ENCODE data around the gene IL23R.
A peak's percentile ranks its signal among the peaks of the same experiment; 100 is the strongest.
"Not testable (repeated sequence)": the region's sequence is repeated elsewhere in the genome, so short reads cannot be mapped to it uniquely, and the experiment has no call there.

Gene IL23R

DNA sequence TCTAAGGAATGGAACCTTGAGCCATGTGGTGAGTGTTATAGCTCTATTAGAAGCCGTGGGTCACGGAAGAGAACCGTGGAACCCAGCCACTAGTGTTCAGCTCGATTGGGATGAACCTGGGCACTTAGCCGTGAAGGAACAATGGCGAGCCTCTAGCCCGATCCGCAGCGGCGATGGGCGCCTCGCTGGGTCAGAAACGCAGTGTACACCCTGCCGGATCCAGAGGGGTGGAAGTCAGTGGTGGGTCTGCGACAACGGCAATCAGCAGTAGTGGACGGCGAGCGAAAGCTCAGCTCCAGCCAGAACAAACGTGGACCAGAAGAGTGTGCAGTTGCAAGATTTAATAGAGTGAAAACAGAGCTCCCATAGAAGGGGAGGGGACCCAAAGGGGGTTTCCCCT, 18.3 kb upstream of the IL23R start:
- DNase-seq (ENCODE audit: extremely low spot score, insufficient read length, low read depth): not testable (repeated sequence)

DNA sequence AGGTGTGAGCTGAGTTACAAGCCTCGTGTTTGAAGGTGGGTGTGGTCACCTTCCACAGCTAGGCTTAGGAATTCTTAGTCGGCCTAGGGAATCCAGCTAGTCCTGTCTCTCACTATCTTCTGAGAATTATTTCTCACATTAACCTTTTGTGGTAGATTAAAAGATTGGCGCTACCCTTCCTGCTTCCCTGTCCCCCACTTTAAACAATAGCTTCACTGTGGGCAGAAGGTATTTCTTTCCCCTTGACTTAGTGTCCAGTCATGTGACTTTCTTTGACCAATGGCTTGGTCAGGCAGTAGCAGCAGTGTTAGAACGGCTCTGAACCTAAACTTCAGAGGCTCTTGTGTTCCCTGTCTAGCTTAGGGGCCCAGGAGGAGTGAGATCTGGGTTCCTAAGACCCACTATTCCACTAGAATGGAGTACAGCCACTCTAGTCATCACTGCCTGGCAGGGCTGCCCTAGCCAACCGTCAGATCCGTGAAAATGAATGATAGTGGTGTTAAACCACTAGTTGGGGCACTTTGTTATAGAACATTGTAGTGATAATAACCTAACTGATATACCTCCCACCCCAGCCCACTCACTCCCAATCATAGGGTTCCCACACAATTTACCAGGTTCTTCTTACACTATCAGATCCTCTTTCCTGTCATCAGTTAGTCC, 17.6 kb upstream of the IL23R start:
- DNase-seq (ENCODE audit: extremely low spot score, insufficient read length, low read depth) (no peak), FAIRE-seq (peak; percentile 9)

More for the DNA sequence above, 18.3 kb upstream of the IL23R start:
- not testable (repeated sequence) for FAIRE-seq

DNA sequence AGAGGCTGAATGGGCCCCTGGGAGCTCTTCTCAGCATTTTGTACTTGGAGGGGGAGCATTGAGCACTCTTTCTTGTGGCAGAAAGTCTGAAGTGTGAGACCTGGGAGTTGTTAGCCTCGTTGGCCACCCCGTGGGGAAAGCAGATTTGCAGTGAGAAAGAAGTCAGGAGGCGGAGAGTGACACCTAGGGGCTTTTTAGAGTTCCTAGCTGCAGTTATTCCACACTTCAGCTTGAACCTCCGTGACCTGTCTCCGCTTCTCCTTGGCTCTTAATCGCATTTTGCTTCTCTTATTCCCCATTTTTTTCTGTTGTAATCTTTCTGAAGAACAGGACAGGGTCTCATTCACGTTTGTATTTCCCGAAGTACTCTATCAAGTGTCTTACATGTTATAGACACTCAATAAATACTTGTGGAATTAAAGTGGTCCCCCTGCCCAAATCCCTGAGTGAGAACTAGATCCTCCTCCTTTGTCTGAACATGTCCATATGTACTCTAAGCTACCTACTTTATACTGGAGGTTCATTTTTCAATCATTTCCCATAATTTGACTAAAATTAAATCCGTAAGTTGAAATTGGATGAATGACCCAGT, 17.0 kb upstream of the IL23R start:
- DNase-seq (ENCODE audit: extremely low spot score, insufficient read length, low read depth): peak; percentile 36
- peak; percentile 93 for FAIRE-seq

DNA sequence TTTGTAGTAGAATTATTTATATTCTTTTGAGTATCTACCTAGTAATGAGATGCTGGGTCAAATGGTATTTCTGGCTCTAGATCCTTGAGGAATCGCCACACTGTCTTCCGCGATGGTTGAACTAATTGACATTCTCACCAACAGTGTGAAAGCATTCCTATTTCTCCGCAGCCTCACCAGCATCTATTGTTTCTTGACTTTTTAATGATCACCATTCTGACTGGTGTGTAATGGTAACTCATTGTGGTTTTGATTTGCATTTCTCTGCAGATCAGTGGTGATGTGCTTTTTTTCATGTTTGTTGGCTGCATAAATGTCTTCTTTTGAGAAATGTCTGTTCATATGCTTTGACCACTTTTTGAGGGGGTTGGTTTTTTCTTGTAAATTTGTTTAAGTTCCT, 15.3 kb upstream of the IL23R start:
- DNase-seq (ENCODE audit: extremely low spot score, insufficient read length, low read depth) (no peak), FAIRE-seq (peak; percentile 36)

DNA sequence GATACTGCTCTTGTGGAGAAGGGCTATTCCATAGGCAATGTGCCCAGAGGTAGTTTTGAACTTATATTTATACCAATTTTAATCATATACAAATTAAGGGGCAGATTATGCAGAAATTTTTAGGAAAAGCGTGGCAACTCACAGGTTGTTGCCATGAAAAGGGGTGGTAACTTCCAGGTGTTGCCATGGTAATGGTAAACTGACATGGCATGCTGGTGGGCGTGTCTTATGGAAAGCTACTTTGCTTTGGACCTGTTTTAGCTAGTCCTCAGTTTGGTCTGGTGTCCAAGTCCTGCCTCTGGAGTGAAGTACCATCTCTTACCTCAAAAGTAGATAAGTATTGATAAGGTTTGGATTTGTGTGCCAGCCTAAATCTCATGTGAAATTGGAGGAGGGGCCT, 7.9 kb upstream of the IL23R start:
- FAIRE-seq (no peak), DNase-seq (ENCODE audit: extremely low spot score, insufficient read length, low read depth) (no peak)

DNA sequence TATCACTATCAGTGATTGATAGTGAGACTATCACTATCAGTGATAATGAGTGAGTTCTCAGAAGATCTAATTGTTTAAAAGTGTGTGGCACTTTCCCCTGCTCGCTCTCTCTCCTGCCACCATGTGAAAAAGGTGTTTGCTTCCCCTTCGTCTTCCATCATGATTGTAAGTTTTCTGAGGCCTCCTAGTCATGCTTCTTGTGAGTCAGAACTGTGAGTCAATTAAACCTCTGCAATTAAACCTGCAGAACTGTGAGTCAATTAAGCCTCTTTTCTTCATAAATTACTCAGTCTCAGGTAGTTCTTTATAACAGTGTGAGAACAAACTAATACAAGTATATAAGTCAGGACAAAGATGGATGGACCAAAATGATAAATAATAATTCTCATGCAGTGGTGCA, 7.0 kb upstream of the IL23R start:
- DNase-seq (ENCODE audit: extremely low spot score, insufficient read length, low read depth): no peak
- FAIRE-seq: no peak

DNA sequence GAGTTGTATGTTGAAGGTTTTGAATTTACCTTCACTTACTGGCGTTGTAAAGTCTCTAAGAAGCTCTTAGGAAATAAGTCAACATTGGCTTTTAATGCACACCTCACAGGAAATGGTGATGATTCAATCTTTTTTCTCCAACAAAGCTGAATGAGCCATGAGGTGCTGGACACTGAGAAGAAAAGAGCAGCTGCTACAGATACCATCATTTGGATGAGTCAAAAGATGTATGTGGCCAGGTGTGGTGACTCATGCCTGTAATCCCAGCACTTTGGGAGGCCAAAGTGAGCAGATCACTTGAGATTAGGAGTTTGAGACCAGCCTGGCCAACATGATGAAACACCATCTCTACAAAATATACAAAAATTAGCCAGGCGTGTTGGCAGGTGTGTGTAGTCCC, 3.3 kb upstream of the IL23R start:
- no peak for DNase-seq (ENCODE audit: extremely low spot score, insufficient read length, low read depth)

DNA sequence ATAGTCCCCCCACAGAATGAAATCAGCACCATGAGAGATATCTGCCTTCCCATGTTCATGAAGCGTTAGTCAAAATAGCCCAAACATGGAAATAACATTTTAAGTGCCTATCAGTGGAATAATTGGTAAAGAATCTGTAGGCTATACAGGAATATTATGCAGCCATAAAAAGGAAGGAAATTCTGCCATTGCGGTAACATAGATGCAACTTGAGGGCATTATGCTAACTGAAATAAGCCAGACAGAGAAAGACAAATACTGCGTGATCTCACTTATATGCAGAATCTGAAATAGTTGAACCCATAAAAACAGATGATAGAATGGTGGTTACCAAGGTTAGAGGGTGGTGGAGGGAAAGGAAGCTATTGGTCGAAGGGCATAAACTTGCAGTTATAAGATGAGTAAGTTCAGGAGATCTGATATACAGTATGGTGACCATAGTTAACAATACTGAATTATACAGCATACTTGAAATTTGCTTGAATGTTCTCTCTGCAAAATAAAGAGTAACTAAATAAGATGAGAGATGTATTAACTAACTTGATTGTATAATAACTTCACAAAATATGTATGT, 699 bp upstream of the IL23R start:
- FAIRE-seq: no peak
- DNase-seq (ENCODE audit: extremely low spot score, insufficient read length, low read depth): no peak

More for the DNA sequence above, 3.3 kb upstream of the IL23R start:
- peak; percentile 69 for FAIRE-seq

DNA sequence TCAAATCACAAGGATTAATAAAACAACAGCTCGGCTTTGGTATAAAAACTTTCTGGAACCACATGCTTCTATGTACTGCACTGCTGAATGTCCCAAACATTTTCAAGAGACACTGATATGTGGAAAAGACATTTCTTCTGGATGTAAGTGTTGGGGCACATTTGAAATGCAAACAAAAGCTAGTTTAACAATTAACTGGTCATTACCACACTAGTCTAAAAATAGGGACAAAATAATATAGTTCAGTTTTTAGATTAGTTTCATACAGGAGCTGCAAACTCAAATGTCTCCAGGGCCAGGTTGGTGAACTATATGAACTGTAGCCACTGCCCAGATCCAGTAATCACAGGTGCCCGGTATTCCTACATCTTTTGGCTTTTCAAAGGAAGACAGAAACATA, 3.2 kb downstream of the IL23R start:
- peak; percentile 88 for FAIRE-seq
- no peak for DNase-seq (ENCODE audit: extremely low spot score, insufficient read length, low read depth)

DNA sequence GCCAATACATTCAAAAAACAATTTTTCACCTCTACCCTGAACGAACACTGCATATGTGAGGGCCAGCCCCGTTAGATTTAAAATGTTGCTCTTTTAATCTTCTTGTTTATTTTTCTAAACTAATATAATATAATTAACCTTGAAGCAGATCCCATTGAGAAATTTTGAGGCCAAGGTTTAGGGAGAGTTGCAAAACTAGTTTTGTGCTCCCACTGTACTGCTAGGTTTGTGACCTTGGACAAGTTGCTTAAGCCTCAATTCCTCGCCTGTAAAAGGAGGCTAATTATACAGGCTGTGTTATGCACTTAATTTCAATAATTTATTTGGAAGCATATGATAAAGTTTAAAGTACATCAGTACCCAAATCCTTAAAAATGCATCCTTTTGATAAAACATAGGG, 3.7 kb downstream of the IL23R start:
- peak; percentile 12 for FAIRE-seq
- no peak for DNase-seq (ENCODE audit: extremely low spot score, insufficient read length, low read depth)

DNA sequence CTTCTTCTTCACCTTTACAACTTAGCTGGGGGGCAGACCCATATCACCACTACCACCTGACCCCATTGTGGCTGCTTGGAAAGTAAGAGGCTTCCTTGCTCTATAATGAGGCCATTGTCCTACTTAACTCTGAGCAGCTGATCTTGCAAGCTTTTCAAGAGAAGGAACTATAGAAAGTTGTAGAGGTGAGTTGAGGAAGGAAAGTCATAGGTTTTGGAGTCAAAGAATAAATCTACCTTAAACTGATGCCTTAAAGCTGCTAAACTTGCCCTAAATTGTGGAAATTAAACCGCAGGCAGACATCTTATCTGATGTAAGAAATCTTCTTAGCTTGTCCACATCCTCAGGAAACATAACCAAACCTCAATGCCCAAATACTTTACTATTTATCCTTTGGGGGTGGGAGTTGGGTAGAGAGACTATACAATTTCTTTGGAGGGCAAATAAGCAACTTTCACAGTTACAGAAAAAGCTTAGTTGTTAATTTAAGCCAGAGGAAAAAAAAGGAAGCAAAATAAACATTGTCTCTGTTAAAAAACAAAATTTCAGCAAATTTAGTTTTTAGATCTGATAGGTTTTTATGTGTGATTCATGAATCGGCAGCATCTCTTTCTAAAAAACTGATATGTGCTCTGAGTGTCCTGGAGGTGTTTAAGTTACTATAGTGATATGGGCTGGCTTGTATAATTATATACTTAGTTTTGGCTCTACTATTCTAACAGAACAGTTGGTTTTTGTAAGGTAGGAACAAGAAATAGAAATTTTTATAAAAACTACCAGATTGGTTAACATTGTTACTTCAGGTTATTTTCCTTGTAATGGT, 4.7 kb downstream of the IL23R start:
- FAIRE-seq (peak; percentile 26), DNase-seq (ENCODE audit: extremely low spot score, insufficient read length, low read depth) (no peak)

DNA sequence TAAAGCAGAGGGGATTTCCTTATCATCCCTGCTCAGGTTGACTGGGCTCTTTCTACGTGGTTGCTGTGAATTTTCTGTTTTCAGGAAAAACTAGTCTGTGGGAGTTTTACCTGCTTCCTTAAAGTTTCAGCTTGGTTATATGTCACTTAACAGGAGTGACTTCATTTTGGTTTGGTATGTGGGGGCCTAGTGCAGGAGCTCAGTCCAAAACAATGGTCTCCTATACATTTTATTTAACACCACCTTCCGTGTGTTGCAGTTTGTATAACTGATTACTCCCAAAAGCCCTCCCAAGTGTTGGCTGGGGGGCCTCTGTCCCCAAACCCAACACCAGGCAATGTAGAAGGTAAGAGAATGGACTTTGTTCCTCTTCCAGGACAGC, 5.3 kb downstream of the IL23R start:
- FAIRE-seq: no peak

DNA sequence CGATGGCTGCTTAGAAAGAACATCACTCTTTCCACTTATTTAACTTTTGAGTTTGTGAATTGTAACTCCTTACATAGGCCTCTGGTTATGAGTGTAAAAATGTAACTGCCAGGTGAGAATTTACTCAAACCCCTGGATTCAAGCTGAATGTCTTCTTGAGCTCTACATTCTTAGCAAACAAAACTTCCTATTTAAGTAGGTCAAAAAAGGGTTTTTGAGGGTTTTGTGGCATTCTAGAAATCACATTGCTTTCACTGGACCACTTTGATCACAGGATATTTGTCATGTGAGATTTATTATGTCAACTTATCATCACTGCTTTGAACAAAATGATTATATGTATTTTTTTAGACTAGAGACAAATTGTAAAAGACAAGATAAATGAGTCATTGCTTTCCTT, 5.7 kb downstream of the IL23R start:
- DNase-seq (ENCODE audit: extremely low spot score, insufficient read length, low read depth): no peak
- peak; percentile 81 for FAIRE-seq

More for the DNA sequence above, 5.3 kb downstream of the IL23R start:
- DNase-seq (ENCODE audit: extremely low spot score, insufficient read length, low read depth): no peak

DNA sequence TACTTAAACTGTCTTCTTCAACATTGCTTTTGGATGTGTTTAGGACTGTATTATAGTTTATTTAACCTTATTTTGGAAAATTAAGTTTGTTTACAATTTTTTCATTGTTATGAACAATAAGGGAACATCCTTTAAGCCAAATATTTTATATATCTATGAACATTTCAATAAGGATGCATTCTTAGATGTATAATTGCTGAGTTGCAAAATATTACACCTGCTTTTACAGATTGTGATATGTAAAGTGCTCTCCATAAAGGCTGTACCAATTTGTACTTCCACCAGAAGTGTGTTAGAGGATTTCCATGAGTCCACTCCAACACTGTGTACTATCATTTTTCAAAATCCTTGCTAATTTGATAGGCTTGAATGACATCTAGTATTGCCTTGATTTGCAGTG, 7.7 kb downstream of the IL23R start:
- FAIRE-seq: peak; percentile 5

DNA sequence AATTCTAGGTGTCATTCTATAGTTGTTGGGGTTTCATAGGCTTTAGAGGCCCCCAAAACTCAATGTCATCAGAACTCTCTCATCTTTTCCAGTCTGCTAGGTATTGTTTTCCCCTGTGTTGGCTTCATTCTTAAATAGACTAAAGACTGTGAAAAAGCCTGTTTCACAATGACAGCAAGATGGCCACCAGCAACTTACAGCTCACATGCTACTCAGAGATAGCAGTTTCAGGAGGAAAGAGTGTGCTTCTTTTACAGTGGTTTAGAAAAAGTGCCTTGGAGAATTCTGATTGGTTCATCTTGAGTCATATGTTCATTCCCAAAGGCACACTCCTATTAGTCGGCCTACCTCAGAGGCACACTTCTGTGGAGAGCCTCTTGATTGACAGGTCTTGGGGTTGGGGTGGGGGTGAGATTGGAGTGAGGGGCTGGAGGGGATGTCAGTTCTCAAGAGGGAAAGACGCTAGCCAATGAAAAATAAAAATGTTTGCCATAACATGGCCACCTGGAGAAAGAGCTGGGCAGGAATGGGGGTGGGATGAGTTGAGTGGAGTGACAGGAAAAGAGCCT, 8.5 kb downstream of the IL23R start:
- DNase-seq (ENCODE audit: extremely low spot score, insufficient read length, low read depth) (no peak), FAIRE-seq (no peak)

More for the DNA sequence above, 7.7 kb downstream of the IL23R start:
- no peak for DNase-seq (ENCODE audit: extremely low spot score, insufficient read length, low read depth)

DNA sequence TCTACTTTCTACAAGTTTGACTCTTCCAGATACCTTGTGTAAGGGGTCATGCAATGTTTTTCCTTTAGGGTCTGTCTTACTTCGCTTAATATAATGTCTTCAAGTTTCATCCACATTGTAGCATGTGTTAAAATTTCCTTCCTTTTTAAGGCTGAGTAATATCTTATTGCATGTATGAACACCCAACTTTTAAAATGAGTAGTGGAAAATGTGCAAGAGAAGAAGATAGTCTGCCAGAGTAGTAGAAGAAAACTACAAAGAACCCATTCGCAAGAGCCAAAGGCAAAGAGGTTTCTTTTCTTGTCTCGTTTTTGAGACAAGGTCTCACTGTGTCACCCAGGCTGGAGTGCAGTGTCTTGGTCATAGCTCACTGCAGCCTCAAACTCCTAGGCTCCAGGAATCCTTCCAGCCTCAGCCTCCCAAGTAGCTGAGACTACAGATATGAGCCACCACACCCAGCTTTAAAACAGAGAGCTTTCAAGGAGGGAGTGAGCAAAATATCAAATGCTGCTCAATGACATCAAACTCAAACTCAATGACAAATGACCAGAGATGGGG, 9.4 kb downstream of the IL23R start:
- DNase-seq (ENCODE audit: extremely low spot score, insufficient read length, low read depth): no peak
- FAIRE-seq: peak; percentile 21

DNA sequence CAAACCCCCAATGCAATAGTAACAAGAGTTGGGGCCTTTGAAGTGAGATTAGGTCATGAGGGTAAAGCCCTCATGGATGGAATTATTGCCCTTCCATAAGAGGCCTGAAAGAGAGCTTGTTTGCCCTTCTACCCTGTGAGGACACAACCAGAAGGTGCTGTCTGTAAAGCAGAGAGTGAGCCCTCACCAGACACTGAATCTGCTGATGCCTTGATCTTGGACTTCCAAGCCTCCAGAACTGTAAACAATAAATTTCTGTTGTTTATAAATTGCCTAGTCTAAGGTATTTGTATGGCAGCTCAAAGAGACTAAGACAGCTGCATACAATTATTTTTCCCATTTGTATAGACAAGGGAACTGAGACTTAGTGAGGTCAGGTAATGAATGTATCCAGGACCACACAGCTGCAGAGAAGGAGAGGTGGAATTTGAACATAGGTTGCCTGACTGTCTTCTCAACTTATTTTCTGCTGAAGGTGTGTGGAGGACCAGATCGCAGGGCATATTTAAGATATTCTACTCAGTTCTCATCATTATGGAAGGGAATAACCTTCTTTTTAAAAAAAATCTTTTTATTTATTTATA, 18.7 kb downstream of the IL23R start:
- DNase-seq (ENCODE audit: extremely low spot score, insufficient read length, low read depth) (no peak), FAIRE-seq (peak; percentile 41)

DNA sequence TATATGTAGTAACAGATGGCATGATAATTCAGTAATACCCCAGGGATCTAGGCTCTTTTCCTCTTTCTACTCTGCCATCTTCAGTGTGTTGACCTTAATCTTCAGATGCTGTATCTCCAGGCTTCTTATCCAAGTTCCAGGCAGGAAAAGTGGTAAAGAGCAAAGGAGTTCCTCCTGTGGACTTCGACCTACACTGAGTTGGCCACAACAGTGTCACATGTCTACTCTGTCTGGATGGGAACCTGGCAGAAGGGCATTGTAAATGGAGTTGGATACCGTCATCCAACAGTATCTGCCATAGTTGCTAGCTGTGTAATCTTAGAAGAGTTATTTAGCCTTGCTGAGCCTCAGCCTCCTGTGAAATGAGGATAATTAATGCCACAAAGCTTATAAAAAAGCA, 21.9 kb downstream of the IL23R start:
- FAIRE-seq (no peak), DNase-seq (ENCODE audit: extremely low spot score, insufficient read length, low read depth) (no peak)

DNA sequence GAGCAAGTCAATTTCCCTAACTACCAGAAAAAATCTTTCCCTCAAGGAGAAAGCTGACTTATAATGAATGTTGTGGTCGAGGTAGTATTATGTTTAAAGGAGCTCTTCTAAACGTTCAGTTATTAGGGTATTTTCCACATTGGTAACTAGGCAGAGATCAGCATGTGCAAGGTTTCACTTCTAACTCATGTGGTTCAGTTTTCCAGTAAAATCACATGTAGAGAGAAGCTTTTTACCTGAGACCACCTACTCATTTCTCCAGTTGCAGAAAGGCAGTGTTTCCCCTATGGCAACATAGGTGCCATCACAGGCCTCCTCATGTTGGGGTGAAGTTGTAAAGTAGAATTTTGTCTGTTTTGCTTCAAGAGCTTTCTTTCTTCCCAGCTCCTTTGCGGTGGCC, 23.7 kb downstream of the IL23R start:
- FAIRE-seq: peak; percentile 74
- no peak for DNase-seq (ENCODE audit: extremely low spot score, insufficient read length, low read depth)

DNA sequence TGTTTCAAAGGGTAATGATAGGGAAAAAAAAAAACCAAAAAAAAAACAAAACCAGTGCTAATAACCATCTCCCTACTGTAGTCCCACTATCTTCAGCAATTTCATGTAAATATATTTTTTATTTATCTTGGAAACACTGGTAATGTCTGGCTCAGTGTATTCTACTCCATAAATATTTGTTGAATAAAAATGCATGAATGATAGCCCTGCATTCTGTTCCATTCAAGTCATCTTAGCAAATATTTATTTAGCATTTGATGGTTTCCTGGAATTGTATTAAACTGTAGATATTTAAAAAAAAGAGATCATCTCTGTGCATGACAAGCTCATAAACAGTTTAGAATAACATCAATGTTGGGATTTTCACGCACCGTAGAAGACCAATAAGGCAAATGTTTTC, 24.2 kb downstream of the IL23R start:
- DNase-seq (ENCODE audit: extremely low spot score, insufficient read length, low read depth) (no peak), FAIRE-seq (no peak)
